GM19438 (cell line): Measurements from ENCODE around the gene TMEM200B.
"Not testable (repeated sequence)": the region's sequence is repeated elsewhere in the genome, so short reads cannot be mapped to it uniquely, and the experiment has no call there.

Source experiments
- ATAC-seq: cut with Tn5 transposase; IDR thresholded peaks from one replicate; pipeline ENCODE4 v1.9.1; 2021; ENCODE audit warnings: low read depth; ENCODE audit not compliant: unreplicated experiment

TMEM200B gene

DNA sequence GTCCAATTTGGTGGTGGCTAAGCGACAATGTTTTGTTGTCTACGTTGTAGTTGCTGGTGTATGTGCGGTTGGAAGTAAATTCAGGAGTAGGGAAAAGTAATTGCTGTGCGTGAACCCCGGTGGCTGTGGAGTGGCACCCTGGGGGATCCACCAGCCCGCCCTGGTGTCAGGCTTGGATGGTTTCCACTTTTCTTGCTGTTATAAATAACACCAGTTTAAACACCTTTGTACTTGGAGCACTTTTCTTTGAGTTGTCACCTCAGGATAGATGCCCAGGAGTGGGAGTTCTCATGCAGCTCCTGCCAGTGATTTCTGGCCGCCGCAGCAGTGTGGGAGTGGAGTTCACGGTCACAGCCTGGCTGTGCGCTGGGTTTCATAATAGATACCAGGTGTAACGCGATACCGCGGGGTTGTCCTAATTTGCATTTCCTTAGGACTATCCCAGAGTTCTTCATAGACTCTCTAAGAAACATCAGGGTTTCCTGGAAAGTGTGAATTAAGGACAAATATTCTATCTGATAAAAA, 12.8 kb upstream of the TMEM200B start:
- no peak for ATAC-seq

DNA sequence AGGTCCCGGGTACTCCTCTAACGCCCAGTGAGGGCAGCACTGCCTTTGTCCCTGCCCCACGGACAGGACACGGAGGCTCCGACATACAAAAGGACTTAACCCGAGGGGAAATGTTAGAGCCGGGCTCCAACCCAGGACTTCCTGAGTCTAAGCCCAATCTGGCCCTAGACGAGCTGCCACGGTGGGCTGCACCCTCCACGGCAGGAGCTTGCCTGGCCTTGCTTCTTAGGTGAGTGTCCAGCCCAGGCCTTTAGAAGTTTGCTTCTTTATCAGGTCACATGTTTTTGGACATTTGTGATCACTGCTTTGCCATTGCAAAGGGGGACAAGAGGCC, 11.0 kb upstream of the TMEM200B start:
- no peak for ATAC-seq

DNA sequence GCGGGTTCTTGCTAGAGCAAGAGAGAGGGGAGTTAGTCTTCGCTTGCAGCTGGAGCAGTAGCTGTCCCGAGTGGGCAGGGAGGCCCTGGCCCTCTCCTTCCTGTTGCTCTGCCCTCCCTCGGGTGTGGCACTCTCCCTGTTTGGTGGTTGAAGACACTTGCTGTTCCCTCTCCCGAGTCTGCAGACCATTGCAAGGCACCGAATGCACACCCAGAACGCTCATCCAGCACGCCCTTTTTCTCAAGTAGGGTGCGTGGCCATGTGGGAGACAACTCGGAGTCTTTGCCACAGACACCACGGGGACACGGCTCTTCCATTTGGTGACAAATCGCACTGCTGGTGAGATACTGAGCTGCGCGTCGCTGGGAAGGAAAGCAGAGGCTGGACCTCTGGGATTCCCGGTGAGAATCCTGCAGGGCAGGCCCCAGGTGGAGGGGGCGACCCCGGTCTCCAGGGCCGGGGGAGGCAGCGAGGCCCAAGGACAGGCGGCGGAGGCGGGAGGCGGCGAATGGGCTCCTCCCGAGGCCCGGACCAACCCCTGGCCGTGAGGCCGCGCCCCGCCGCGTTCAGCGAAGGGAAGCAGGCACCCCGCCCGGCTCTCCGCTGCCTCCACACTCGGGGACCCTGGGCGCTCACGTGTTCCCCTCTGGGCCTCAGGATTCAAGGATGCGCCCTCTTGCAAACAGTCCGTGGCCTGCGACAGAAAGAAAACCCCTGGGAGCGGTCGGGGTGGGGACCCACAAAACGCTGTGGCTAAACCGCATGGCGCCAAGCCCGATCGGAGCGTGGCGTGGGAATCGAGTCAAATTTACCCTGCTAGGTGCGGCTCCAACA, 10.4 kb upstream of the TMEM200B start:
- ATAC-seq = no peak

DNA sequence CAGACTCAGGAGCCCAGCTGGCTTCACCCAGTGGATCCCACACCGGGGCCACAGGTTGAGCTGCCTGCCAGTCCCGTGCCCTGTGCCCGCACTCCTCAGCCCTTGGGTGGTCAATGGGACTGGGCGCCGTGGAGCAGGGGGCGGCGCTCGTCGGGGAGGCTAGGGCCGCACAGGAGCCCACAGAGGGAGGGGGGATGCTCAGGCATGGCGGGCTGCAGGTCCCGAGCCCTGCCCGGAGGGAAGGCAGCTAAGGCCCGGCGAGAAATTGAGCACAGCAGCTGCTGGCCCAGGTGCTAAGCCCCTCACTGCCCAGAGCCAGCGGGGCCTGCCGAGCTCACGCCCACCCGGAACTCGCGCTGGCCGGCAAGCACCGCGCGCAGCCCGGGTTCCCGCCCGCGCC, 7.4 kb upstream of the TMEM200B start:
- not testable (repeated sequence) for ATAC-seq

DNA sequence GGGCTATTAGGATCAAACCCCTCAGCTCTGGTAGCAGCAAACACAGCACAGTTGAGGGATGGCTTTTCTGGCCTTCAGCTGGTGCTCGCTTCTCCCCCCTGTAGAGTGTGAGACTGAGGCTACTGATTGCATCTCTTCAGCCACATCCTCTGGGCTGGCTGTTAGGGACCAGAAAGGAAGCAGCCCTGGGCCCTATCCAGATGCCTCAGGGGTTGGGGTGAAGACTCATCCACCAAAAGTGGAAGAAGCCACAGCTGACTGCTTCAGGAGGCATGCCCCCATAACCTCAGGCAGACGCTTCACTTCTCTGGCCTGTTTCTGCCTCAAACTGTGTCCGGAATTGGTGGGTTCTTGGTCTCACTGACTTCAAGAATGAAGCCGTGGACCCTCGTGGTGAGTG, 6.2 kb upstream of the TMEM200B start:
- ATAC-seq = no peak

DNA sequence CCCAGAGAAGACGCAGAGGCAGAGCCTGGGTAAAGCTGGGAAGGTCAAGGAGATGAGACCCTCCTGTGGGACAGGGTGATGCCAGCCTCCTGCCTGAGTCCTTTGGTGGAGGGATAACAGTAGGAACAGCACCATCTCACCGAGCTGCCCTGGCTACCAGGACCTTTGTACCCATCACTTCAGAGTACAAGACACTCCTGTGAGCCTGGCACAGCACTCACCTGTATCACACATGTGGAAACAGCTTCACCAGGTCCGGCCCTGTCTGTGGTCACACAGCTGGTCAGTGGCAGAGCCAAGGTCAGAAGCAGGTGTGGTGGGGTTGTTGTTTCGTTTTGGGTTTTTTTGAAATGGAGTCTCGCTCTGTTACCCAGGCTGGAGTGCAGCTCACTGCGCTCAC, 5.0 kb upstream of the TMEM200B start:
- no peak for ATAC-seq

DNA sequence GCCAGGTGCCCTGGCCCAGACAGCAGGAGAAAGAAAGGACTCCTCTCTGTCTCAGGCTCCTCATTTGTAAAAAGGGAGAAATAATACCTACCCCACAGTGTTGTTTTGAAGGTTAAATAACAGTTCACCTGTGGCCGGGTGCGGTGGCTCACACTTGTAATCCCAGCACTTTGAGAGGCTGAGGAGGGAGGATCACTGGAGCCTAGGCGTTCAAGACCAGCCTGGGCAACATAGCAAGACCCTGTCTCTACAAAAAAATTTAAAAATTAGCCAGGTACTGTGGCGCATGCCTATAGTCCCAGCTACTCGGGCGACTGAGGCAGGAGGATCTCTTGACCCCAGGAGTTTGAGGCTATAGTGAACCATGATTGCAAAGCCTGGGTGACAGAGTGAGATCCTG, 2.5 kb upstream of the TMEM200B start:
- no peak for ATAC-seq

DNA sequence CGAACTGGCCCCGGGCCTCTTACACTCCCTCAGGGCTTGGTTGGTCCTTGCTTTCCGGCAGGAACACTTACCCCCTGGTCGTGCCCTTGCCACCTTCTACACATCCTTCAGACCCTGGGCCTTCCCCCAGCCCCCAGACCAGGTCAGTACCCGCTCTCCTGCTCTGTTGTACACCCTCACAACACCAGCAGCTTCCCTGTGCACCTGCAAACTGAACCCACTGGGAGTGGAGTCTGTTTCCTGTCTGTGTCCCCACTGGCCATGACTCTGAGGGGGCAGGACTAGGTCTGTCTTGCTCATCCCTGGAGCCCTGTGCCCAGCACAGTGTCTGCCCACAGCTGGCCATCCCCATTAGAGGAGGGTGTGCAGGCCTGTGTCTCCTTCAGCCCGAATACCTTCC, 2.1 kb upstream of the TMEM200B start:
- ATAC-seq = no peak

DNA sequence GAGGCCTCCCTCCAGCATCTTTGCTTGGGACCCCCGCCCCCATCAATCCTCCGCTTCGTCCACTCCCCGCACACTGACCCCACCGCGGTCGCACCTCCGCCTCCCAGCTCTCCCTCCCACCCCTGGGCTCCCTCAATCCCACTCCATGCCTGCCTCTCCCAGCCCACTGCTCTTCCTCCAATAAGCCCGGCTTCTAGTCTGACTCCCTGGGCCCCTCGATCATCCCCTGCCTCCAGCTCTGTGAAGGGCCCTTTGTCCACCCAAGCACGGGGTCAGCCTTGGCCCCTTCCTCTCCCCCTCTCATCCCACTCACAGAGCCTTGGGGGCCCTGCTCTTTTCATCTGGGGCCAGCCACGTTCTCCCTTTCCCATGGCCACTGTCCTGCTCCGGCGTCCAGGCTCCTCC, 1.5 kb upstream of the TMEM200B start:
- no peak for ATAC-seq

DNA sequence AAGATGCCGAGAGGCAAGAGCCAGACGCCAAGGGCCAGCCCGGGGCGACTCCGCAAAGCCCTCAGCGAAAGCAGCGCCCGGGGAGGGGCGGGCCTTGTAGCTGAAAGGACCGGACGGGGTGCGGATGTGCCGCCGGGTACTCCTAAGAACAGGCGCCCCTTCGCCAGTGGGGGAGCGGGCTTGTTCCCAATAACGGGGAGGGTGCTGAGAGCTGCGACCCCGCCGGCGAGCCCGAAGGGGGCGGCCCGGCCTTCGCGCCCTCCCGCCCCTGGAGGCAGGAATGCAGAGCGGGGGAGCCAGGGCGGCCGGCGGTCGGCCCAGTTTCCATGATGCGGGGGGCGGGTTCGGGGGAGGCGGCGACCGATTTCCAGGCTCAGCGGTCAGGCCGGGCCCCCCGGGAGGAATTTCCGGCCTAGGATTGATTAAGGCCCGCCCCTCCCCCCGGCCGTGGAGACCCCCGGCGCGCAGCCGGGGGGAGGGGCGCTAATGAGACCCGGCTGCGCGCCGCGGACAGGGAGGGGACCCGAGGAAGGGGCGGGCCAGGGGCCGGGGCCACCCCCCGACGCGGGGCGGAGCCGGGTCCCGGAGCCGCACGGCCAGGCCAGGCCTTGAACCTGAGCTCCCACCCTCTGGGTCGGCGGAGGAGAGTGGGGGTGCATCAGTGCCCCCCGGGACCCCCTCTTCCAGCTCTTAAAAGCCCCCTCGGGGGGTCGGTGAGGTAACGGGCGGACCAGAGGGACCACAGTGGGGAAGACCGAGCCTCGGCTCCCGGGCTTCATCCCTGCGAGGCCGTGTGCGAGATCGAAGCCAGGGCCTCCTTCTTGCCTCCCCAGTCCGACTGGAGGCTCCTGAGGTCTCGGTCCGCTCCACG, 898 bp upstream of the TMEM200B start:
- ATAC-seq = no peak

DNA sequence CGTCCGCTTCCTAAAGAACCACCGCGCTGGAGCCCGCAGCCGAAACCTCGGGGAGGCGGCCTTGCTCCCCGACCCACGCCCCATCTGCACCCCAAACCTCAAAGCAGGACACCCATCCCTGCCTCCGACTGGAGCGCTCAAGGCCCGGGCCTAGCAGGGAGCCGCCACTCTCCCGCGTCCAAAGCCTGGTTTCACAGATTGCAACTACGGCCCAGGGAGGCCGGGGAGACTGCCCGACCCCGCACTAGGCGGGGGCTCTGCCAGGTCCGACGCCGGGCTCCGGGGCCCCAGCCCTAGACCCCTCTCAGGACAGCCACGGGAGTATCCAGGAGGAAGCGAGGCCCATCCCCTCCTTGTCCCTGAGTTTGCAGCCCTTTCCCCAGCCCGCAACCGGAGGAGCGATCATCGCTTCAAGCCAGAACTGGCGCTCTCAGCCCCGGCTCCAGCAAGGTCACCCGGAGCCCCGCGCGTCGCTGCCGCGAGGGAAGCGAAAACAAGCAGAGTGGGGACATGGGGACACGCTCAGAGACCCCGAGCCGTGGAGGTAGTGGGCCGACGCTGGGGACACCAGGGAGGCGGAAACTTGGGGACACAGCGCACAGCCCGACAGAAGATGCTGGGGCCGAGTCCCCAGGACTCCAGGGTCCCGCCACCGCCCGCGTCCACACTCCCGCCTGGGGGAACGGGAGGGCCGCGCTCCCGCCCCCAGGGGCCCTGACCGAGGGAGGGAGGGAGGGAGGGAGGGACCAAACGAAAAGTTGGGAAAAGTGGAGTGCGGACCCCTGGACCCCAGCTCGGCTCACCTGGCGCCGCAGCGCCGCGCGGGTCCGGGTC, 433 bp downstream of the TMEM200B start:
- ATAC-seq = no peak

DNA sequence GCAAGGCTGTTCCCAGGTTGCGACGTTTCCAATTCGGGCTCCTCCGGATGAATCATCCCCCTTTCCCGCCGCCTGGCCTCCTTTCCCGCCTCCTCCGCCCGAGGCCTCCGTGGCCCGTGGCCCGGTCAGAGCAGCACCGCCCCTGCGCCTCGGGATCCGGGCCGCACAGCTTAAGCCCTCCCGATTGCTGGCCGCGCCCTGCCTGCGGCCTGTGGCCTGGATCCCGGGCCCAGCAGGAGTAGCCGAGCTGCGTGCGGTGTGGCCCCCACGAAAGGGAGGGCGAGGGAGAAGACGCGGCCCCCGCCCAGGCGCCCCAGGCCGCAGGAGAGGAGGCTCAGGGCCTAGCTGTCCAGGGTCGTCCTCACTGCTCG, 1.0 kb downstream of the TMEM200B start:
- no peak for ATAC-seq

DNA sequence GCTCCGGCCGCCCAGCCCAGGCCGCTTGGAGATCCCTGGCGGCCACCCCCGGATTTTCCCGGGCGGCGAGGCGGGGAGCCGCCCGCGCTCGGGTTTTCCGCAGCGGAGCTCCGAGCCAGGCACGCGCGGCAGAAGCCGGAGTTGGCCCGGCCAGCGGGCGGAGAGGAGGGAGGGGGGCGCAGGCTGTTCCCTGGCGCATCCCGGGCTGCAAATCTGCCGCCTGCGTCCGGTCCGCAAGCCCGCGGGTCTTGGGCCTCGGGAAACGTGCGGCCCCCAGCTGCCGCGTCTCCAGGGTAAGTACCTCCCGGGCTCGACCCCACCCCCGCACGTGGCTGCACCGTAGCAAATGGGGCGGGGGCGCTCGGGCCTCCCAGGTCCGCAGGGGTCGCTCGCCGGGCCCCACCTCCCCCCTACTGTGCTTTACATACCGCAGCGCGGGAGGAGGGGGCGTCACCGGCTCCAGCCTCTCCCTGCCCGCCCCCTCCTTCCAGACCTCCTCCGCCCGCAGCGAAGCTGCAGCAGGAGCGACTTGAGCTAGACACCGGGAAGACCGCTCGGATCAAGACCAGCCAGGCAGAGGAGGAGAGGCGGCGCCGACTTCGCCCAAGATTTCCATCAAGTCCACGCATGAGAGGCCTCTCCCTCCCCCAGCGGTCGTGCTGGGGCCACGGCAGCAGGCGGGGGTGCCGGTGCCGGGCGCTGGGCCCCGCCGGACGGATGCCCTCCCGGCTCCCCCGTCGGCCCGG, 1.6 kb downstream of the TMEM200B start:
- ATAC-seq = no peak

DNA sequence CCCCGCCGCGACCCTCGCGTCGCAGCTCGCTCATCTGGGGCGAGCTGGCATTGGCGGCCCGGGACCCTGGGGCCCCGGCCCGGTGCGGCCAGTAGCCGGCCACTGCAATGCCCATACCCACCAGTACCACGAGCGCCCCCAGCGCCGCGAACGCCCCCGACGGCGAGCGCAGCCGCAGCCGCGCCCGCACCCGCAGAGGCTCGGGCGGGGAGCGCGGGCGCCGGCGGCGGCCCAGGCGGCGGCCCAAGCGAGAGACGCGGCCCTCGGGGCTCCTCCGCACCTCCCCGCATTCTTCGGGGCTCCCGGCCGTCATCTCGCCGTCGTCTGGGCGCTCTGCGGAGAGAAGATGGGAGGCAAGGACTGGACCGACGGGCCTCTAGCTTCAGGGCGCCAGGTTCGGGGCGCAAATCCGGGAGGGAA, 2.2 kb downstream of the TMEM200B start:
- ATAC-seq = no peak

DNA sequence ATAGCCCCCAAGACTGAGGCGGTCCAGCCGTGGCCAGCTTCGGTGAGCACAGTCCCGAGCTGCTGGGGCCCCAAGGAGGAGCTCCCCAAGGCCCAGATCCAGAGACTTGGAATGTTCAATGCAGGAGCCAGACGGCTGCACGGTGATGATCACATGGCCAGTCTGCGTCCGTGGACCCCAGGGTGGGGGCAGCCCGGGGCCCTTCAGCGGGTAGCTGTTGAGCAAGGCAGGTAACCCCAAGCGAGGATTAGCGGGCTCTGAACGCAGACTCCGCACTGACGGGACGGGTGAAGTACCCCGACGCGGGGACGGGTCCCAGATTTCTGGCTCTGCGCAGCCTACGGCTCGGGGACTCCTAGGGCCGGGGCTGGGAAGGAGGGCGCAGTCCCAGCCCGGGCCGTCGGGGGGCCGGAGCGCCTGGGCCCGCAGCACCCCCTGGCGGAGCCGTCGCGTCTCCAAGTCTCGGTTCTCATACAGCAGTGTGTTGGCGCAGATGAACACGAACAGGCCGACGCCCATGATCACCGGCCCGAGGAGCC, 2.7 kb downstream of the TMEM200B start:
- ATAC-seq = no peak

DNA sequence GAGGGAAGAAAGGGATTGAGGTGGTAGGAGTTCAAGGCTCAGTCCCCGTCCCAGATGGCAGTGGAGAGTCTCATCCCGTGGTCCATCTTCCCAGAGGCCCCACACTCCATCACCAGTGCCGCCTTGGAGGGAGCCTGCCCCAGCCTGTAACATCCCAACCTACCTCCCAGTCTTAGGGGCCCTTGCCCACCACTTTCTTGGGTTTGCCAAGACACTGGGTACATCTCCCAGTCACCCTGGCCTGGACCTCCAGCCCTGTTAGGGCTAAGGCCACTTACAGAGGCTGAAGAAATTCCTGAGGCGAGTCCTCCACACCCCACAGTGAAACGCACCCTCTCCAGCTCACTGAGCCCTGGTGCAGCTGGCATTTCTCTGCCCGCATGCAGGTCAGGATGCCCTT, 3.3 kb downstream of the TMEM200B start:
- no peak for ATAC-seq

DNA sequence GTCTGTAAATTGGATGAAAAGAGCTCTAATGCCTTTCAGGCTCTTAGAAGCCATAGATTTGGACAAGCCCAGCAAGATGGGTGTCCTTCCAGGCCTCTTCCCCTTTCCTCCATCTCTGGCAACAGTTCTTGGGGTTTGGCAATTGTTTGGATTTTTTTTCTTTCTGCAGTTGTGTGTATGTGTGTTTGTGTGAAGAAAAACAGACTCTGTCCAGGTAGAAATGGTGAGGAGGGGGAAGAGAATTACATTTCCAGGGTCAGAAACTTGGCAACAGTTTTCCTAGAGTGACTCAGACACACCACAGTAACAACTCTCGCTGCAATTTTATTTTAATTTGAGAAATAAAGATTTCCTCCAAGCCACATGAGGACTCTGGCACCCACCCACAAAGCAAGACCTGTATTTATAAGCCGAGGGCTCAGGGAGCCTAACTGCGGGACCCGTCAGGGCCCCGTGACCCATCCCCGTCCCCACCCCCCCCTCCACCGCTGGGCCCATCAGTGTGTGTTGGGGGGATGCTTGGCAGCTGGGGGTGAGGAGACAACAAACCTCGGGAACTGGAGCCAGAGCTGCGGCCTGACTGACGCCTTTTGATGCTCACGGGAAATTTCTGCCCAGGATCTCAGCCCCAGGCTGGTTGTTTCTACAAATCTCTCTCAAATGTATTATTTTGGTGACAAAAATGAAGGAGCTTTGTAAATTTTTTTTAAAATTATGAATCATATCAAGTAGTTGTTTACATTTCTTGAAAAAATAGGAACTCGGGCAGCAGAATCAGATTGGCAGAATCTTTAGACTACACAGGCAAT, 4.4 kb downstream of the TMEM200B start:
- ATAC-seq = no peak

DNA sequence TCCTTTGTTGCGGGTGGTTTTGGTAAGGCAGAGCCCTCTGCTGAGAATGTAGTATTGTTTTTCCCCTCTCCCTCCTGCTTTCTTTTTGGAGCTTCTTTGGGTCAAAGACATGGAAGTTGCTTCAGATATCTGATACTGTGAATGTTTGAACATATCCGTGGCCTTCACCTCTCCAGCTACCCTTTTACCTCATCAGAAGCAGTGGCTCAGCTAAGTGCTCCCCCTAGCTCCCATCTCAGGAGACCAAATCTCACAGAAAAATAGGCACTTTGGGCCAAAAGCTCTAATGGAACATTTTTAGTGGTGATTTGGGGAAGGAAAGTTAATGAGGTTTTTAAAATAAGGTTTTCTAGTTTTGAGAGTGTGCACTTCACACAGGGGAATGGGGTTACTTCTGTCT, 6.3 kb downstream of the TMEM200B start:
- no peak for ATAC-seq

DNA sequence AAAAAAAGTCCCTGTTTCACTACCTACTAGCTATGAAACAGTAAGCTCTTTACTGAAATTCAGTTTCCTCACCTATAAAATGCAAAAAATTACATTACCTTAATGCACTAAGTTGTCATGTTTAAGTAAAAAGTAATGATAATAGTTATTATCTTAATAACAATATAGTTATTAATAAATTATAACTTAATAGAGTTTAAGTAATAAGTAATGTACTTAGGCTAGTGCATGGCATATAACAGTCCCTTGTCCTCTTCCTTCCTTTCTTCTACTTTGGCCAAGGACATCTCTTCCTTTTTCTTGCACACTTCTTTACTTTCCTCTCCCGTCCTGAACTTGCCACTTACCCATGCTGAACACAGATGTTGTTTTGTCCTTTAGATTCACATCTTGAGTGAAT, 9.0 kb downstream of the TMEM200B start:
- no peak for ATAC-seq
